Fibroblast of mammary gland (primary cell): ENCODE results near the gene DOCK4.

Experiments used
- DNase-seq: peaks from one replicate; pipeline ENCODE4 v3.0.0-alpha.2; 2010; ENCODE audit warnings: low read depth
- H3K4me3 ChIP-seq: 2 replicates; pipeline ENCODE4 v1.5.1; 2011; ENCODE audit warnings: low read depth, mild to moderate bottlenecking, low read length, moderate library complexity; ENCODE audit not compliant: control insufficient read depth
- TF ChIP-seq, protein P1 (sequence below): conservative IDR thresholded peaks from 2 replicates; pipeline ENCODE4 v1.5.1; 2011; ENCODE audit warnings: low read depth, low read length, inconsistent platforms; ENCODE audit not compliant: control insufficient read depth, insufficient read depth

The DOCK4 gene

DNA sequence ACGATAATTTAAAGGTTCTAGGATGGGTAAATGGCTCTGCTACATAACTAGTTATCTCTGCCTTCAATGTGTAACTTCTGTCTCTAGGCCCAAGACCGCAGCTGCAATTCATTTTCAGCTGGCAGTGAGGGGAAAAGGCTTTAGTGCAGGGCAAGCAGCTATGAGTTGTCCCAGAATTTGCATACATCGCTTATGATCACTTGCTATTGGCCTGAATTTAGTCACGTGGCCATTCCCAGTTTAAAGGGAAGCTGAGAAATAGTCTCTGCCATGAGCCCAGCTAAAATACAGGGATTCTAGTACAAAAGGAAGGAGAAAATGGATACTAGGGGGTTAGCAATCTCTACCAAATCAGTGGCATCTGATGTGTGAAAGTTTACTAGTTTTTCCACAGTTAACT is 498.1 kb downstream of the DOCK4 start:
- H3K4me3 ChIP-seq = no peak overlapping the region
- TF ChIP-seq, protein P1, sequence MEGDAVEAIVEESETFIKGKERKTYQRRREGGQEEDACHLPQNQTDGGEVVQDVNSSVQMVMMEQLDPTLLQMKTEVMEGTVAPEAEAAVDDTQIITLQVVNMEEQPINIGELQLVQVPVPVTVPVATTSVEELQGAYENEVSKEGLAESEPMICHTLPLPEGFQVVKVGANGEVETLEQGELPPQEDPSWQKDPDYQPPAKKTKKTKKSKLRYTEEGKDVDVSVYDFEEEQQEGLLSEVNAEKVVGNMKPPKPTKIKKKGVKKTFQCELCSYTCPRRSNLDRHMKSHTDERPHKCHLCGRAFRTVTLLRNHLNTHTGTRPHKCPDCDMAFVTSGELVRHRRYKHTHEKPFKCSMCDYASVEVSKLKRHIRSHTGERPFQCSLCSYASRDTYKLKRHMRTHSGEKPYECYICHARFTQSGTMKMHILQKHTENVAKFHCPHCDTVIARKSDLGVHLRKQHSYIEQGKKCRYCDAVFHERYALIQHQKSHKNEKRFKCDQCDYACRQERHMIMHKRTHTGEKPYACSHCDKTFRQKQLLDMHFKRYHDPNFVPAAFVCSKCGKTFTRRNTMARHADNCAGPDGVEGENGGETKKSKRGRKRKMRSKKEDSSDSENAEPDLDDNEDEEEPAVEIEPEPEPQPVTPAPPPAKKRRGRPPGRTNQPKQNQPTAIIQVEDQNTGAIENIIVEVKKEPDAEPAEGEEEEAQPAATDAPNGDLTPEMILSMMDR = no peak
- DNase-seq = peak; percentile 23

DNA sequence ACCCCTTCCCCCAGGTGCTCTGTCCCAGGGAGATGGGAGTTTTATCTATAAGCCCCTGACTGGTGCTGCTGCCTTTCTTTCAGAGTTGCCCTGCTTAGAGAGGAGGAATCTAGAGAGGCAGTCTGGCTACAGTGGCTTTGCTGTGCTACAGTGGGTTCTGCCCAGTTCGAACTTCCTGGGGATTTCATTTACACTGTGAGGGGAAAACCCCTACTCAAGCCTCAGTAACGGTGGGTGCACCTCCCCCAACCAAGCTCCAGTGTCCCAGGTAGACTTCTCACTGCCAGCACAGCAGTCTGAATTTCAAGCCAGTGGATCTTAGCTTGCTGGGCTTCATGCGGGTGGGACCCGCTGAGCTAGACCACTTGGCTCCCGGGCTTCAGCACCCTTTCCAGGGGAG is 500.4 kb downstream of the DOCK4 start:
- TF ChIP-seq, protein P1 = no peak

DNA sequence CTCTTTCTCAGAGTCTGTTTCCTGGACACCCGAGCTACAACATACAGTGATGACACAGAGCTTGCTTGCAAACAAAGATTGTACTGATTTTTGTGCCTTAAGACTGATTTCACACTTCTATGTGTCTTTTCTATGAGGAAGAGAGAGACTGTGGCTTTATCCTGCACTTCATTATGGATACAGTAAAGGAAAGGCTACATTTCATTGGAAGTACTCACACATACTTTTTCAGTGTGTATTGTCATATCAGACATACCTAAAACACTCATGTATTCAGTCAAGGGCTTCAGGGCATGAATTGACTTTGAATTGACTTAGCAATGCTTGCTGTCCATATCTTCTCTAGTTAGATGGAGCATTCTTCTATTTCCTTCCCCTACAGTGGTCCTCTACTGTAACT is 508.4 kb downstream of the DOCK4 start:
- TF ChIP-seq, protein P1 = no peak
- H3K4me3 ChIP-seq = no peak overlapping the region
- DNase-seq = no peak

More for the DNA sequence above, 500.4 kb downstream of the DOCK4 start:
- H3K4me3 ChIP-seq = no peak overlapping the region
- DNase-seq = no peak

DNA sequence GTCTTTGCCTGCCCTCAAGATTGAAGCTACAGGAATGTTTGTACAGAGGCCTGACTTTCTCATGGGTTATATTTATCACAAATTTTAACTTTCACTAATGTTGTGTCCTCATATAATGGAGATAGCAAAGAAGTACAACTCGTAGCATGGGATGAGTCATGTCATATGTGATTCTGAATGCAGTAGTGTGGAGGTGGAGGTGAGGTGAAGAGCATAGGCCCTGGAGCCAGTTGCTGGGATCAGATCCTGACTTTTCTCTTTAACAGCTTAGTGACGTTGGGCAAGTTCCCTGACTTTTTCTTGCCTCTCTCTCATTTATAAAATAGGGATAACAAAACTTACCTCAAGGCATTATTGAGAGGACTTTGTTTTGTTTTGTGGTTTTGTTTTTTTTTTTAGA is 511.8 kb downstream of the DOCK4 start:
- H3K4me3 ChIP-seq = no peak overlapping the region
- DNase-seq = no peak
- TF ChIP-seq, protein P1 = no peak

DNA sequence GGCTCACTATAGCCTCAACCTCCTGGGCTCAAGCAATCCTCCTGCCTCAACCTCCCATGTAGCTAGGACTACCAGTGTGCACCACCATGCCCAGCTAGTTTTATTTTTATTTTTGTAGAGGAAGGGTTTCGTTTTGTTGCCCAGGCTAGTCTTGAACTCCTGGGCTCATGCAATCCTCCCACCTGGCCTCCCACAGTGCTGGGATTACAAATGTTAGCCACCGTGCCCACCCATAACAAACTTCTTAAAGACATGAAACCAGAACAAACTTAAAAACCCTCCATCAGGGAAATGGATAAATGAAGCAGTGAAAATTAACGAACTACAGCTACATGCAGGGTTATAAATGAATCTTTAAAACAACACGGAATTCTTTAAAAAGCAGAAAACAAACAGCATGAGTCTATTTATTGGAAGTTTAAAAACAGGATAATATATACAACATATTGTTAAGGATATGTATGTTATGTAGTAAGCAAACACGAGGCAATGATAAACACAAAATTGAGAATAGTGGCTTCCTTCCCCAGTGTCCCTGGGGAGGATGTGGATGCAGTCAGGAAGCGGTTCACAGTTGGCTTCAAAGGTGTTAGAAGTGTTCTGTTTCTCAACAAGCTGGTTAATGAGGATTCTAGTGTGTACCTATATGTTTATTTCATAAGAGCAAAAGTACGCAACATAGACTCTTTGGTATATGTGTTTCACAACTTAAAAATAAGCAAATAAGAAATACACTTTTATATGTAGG is 515.7 kb downstream of the DOCK4 start:
- DNase-seq = no peak
- TF ChIP-seq, protein P1 = no peak
- H3K4me3 ChIP-seq = no peak overlapping the region

DNA sequence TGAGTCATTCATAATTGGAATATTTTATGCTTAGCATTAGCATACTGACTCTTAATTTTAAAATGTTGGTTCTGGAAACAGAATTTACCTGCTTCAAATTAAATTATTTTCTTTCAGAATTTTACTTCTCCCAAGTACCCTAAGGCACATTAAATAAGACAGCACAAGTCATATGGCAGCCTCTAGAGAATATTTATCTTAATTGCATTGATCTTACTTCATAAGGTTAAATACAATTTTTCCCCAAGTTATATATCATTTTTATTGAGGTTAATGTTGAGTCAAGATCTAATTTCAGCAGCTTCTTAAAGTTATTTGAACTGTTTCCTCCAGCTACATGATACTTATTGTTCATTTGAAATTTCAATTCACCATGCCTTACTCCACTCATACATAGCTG is 520.9 kb downstream of the DOCK4 start:
- TF ChIP-seq, protein P1 = no peak
- H3K4me3 ChIP-seq = no peak overlapping the region
- no peak for DNase-seq
